Fibroblast of the aortic adventitia (primary cell): ENCODE results near the gene GPR75. TPM values are rescaled to one million over a fixed set of nuclear protein-coding genes. Genes with fewer than 3 reads are reported as not detected.

Experiments
- DNase-seq: peaks from one replicate; pipeline ENCODE4 v3.0.0-alpha.2; 2010; ENCODE audit warnings: low read depth
- H3K4me3 ChIP-seq: 2 replicates; pipeline ENCODE4 v1.5.1; 2011; ENCODE audit warnings: low read depth, mild to moderate bottlenecking, control low read depth, low read length, moderate library complexity
- total RNA-seq: library from RNA; depleted of rRNA; stranded (reverse); fragments of >200 nt; gene quantifications from 2 replicates; pipeline ENCODE4 v1.2.3, GENCODE V29; 2012; ENCODE audit warnings: low replicate concordance
- TF ChIP-seq, protein P1 (sequence below): IDR thresholded peaks from 2 replicates; pipeline ENCODE4 v1.5.1; 2011; ENCODE audit warnings: mild to moderate bottlenecking, low read length, control low read depth, inconsistent platforms; ENCODE audit not compliant: insufficient read depth

Gene GPR75
- total RNA-seq: 0.25 and 2.4 TPM in 2 replicates

DNA sequence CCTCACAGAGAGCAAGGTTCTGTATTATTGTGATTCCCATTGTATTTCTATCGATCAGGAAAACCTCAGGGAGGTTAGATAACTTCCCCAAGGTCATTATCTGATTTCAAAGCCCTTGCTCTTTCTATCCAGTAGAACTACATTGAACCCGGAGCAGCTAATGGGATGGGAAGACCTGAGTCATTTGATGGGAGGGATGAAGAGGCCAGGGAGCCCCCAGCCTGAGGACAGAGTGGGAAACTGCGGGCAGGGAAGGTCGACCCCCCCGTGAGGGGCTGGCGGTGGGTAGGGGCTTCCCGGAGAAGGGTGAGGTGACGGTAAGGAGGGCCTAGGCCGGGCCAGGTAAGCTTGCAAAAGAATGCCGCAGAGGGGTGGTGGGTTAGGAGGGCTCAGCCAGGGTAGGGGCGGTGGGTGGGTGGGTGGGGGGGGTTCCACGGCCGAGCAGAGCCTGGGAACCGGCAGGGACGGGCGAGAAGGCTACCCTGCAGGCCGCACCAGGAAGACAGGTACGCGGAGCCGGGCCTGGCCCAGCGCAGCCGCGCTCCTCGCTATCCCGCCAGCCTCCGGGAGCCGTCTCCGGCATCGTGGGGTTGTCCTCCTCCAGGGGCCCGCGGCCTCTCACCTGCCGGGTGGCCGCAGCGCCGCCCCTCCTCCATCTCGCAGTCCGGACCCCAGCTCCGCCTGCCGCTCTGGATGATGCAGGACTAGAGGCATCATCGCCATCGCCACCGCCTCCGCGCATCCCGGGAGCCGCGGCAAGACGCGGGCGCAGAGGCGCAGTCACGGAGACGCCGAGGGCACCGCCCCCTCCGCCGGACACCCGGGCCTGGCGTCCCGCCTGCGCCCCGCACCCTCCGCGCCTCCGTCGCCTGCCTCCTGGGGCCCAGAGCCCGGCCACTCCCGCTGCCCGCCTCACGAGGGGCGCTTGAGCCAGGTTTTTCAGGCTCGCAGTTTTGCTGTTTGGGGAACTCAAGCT lies at the start of gene GPR75:
Gene GPR75, minus strand, starts transcription at position 762 of the 976 bp plus-strand sequence. CDS start 5,211 bp downstream, outside the sequence.
- peak within 1 kb of the TSS; percentile 59 for H3K4me3 ChIP-seq
- TF ChIP-seq, protein P1, sequence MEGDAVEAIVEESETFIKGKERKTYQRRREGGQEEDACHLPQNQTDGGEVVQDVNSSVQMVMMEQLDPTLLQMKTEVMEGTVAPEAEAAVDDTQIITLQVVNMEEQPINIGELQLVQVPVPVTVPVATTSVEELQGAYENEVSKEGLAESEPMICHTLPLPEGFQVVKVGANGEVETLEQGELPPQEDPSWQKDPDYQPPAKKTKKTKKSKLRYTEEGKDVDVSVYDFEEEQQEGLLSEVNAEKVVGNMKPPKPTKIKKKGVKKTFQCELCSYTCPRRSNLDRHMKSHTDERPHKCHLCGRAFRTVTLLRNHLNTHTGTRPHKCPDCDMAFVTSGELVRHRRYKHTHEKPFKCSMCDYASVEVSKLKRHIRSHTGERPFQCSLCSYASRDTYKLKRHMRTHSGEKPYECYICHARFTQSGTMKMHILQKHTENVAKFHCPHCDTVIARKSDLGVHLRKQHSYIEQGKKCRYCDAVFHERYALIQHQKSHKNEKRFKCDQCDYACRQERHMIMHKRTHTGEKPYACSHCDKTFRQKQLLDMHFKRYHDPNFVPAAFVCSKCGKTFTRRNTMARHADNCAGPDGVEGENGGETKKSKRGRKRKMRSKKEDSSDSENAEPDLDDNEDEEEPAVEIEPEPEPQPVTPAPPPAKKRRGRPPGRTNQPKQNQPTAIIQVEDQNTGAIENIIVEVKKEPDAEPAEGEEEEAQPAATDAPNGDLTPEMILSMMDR: peak; percentile 7
- peak; percentile 13 for DNase-seq

DNA sequence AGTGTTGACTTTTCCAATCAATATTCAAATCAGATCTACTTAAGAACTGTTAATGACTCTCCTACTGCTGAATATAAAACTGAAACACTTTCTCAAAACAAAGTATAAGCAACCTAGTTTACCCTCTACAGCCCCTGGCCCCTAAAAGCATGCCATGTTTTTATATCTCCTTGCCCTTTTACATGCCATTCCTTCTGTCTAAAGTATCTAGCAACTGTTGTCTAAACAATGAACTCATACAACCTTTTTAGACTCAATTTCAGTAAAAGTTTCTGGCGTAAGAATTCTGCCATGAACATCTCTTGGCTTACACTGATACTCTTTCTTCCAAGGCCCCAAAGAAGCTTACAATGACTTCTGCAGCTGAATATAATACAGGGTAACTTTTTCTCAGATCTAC lies 47.8 kb upstream of the GPR75 start:
- no peak overlapping the region for H3K4me3 ChIP-seq
- DNase-seq: no peak
- TF ChIP-seq, protein P1: no peak

DNA sequence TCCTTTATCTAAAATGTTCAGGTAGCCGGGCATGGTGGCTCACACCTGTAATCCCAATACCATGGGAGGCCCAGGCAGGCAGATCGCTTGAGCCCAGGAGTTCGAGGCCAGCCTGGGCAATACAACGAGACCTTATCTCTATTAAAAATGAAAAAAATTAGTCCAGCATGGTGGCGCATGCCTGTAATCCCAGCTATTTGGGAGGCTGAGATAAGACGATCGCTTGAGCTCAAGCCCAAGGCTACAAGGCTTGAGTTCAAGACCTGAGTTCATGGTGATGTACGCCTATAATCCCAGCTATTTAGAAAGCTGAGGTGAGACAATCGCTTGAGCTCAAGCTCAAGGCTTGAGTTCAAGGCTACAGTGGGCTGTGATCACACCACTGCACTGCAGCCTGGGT lies 45.6 kb upstream of the GPR75 start:
- TF ChIP-seq, protein P1: no peak
- no peak for DNase-seq
- no peak overlapping the region for H3K4me3 ChIP-seq

DNA sequence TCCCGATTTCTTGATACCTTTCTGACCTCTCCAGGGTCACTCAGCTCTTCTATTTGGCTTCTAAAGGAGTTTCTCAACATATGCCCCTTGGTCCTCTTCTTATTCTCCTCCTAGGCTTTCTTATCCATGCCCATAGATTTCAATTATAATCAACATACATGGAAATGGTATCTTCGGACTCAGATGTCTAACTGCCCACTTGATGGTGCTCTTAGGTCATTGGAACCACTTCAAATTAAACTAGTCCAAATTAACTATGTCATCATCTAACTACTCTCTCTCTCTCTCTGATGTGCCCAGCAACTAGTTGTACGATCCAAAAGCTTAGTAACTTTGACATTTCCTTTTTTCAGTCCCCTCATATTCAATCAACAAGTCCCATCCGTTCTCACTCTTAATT lies 43.2 kb upstream of the GPR75 start:
- DNase-seq: no peak

DNA sequence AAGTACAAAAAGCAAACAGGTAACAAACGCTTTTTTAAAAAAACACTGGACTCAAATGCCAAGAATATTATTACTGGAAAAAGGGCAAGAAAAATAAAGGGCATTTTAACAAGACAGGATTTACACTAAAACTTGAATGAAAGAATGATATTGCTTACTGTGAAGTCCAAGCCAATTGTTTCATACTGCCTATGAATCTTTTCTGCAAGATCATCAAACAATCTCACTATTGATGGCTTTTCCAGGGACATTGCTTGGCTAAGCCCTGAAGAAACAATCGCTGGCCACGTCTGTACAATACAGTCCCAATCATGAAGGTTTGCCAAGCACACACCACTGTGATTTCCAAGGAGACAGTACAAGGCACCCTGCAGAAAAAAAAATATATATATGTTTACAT lies 41.4 kb upstream of the GPR75 start:
- H3K4me3 ChIP-seq: no peak overlapping the region
- TF ChIP-seq, protein P1: no peak
- DNase-seq: no peak

More for the DNA sequence above, 43.2 kb upstream of the GPR75 start:
- TF ChIP-seq, protein P1: no peak
- no peak overlapping the region for H3K4me3 ChIP-seq

DNA sequence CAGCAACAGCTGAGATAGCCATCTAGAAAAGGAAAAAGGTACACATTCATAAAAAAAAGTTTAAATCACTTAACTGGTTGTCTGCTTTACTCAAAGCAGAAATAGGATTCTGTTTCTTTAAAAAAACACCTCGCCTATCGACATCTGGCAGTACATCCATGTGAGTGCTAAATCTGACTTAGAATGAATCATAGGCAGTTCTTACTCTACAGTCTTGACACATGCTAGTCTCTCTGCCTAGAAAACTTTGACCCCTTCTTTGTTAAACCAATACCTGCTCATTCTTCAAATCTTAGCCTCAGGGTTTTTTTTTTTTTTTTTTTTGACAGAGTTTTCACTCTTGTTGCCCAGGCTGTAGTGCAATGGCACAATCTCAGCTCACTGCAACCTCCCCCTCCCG lies 37.1 kb upstream of the GPR75 start:
- TF ChIP-seq, protein P1: no peak
- DNase-seq: peak; percentile 47
- H3K4me3 ChIP-seq: no peak overlapping the region
